ENCODE data around the gene OLIG2. TPM values are rescaled to one million over a fixed set of nuclear protein-coding genes. Genes with fewer than 3 reads are reported as not detected.

Gene OLIG2
- polyA plus RNA-seq, 3 donors = not detected

GRCh38 chr21:33063375-33063883 is 37.7 kb downstream of the OLIG2 start:
- no peak for DNase-seq (ENCODE audit: low read depth in 3 of 3, low spot score in 2 of 3)

- DNase-seq (ENCODE audit: low read depth in 3 of 3, low spot score in 2 of 3) = no peak
Measured at GRCh38 chr21:33063907-33064622, 38.3 kb downstream of the OLIG2 start.

- DNase-seq (ENCODE audit: low read depth in 3 of 3, low spot score in 2 of 3) = no peak
Measured at GRCh38 chr21:33064623-33065390, 39.1 kb downstream of the OLIG2 start.

- DNase-seq (ENCODE audit: low read depth in 3 of 3, low spot score in 2 of 3) = no peak
Measured at GRCh38 chr21:33067043-33067442, 41.3 kb downstream of the OLIG2 start.

- DNase-seq (ENCODE audit: low read depth in 3 of 3, low spot score in 2 of 3) = no peak
Measured at GRCh38 chr21:33067457-33067856, 41.7 kb downstream of the OLIG2 start.

- no peak for DNase-seq (ENCODE audit: low read depth in 3 of 3, low spot score in 2 of 3)
Measured at GRCh38 chr21:33069243-33069642, 43.5 kb downstream of the OLIG2 start.

GRCh38 chr21:33069645-33069993 is 43.9 kb downstream of the OLIG2 start:
- no peak for DNase-seq (ENCODE audit: low read depth in 3 of 3, low spot score in 2 of 3)

GRCh38 chr21:33069994-33070743 is 44.4 kb downstream of the OLIG2 start, which contains the start of gene OLIG1:
TSS of gene OLIG1 (plus strand) at chr21:33070141. CDS start at chr21:33070247, 106 bp downstream.
- no peak for DNase-seq (ENCODE audit: low read depth in 3 of 3, low spot score in 2 of 3)

- no peak for DNase-seq (ENCODE audit: low read depth in 3 of 3, low spot score in 2 of 3)
Measured at GRCh38 chr21:33070744-33070997, 44.9 kb downstream of the OLIG2 start.

- no peak for DNase-seq (ENCODE audit: low read depth in 3 of 3, low spot score in 2 of 3)
Measured at GRCh38 chr21:33070998-33071769, 45.4 kb downstream of the OLIG2 start.

- DNase-seq (ENCODE audit: low read depth in 3 of 3, low spot score in 2 of 3) = no peak
Measured at GRCh38 chr21:33071770-33072306, 46.1 kb downstream of the OLIG2 start.

GRCh38 chr21:33073636-33074035 is 47.9 kb downstream of the OLIG2 start:
- DNase-seq (ENCODE audit: low read depth in 3 of 3, low spot score in 2 of 3) = no peak

- DNase-seq (ENCODE audit: low read depth in 3 of 3, low spot score in 2 of 3) = no peak
Measured at GRCh38 chr21:33075128-33075527, 49.4 kb downstream of the OLIG2 start.

- DNase-seq (ENCODE audit: low read depth in 3 of 3, low spot score in 2 of 3) = no peak
Measured at GRCh38 chr21:33075596-33076195, 50.0 kb downstream of the OLIG2 start.

GRCh38 chr21:33076600-33077329 is 51.0 kb downstream of the OLIG2 start:
- DNase-seq (ENCODE audit: low read depth in 3 of 3, low spot score in 2 of 3) = no peak
